CD14-positive monocyte (primary cell): ENCODE results near the gene FANCI. TPM values are rescaled to one million over a fixed set of nuclear protein-coding genes. Genes with fewer than 3 reads are reported as not detected.

Source experiments
- DNase-seq, 3 donors: peaks; one replicate each; pipeline ENCODE4 v3.0.0-alpha.2; 2011 to 2022
- H2AFZ ChIP-seq: 2 replicates; pipeline ENCODE4 v1.6.0; 2012; ENCODE audit warnings: mild to moderate bottlenecking, low read depth, low read length, inconsistent platforms; ENCODE audit not compliant: insufficient read depth, poor library complexity, severe bottlenecking
- H3K27ac ChIP-seq, 2 donors: 1 replicate in 1 of 2; 2 replicates in 1 of 2; pipeline ENCODE4 v1.5.1; 2012 to 2013; ENCODE audit warnings: low read length in 2 of 2, control low read depth in 1 of 2, inconsistent platforms in 1 of 2, low read depth in 1 of 2, mild to moderate bottlenecking in 1 of 2
- H3K27me3 ChIP-seq, 2 donors: one replicate each; pipeline versions ENCODE4 v1.6.0 to v1.6.1; 2011 to 2013; ENCODE audit warnings: low read length in 2 of 2; ENCODE audit not compliant: control insufficient read depth in 2 of 2, insufficient read depth in 2 of 2
- H3K36me3 ChIP-seq, 2 donors: replicated peaks in 1 of 2; 1 replicate in 1 of 2; 2 replicates in 1 of 2; pipeline versions ENCODE4 v1.5.1 to v1.6.1; 2012 to 2013; ENCODE audit warnings: low read length in 2 of 2, control low read depth in 1 of 2, inconsistent platforms in 1 of 2, mild to moderate bottlenecking in 1 of 2; ENCODE audit not compliant: insufficient read depth in 2 of 2, control insufficient read depth in 1 of 2
- H3K4me1 ChIP-seq, 2 donors: 1 replicate in 1 of 2; 2 replicates in 1 of 2; pipeline versions ENCODE4 v1.5.1 to v1.6.1; 2012 to 2013; ENCODE audit warnings: low read length in 2 of 2, control low read depth in 1 of 2, inconsistent platforms in 1 of 2, mild to moderate bottlenecking in 1 of 2, moderate library complexity in 1 of 2; ENCODE audit not compliant: insufficient read depth in 2 of 2, control insufficient read depth in 1 of 2
- H3K4me2 ChIP-seq: replicated peaks from 2 replicates; pipeline ENCODE3; 2012; ENCODE audit warnings: low read length, moderate library complexity, mild to moderate bottlenecking; ENCODE audit not compliant: poor library complexity, severe bottlenecking; ENCODE audit errors: extremely low read depth
- H3K4me3 ChIP-seq, 3 experiments: fragments of 200-600 bp in 1 of 3; sonication (generic) in 1 of 3; replicated peaks in 1 of 3; 1 replicate in 2 of 3; 2 replicates in 1 of 3; pipeline ENCODE4 v1.5.1; 2011 to 2013; ENCODE audit warnings: low read length in 3 of 3, mild to moderate bottlenecking in 3 of 3, control low read depth in 2 of 3, low read depth in 2 of 3, inconsistent platforms in 1 of 3, moderate library complexity in 1 of 3
- H3K79me2 ChIP-seq: 2 replicates; pipeline ENCODE4 v1.6.0; 2012; ENCODE audit warnings: mild to moderate bottlenecking, control low read depth, inconsistent platforms, low read length, moderate library complexity; ENCODE audit not compliant: insufficient read depth
- H3K9ac ChIP-seq: 2 replicates; pipeline ENCODE4 v1.6.0; 2017; ENCODE audit warnings: low read length, mild to moderate bottlenecking; ENCODE audit not compliant: insufficient read depth, poor library complexity, severe bottlenecking
- H3K9me3 ChIP-seq, 2 donors: replicated peaks in 1 of 2; 1 replicate in 1 of 2; 2 replicates in 1 of 2; pipeline versions ENCODE4 v1.5.1 to v1.6.1; 2012 to 2013; ENCODE audit warnings: low read length in 2 of 2, control low read depth in 1 of 2; ENCODE audit not compliant: control insufficient read depth in 1 of 2, insufficient read depth in 1 of 2
- H4K20me1 ChIP-seq: 2 replicates; pipeline ENCODE4 v1.6.0; 2012; ENCODE audit warnings: mild to moderate bottlenecking, low read length, control low read depth, moderate library complexity; ENCODE audit not compliant: insufficient read depth
- H3K27ac Mint-ChIP-seq, 7 donors: one replicate each; pipeline ENCODE4 v1.8.0; 2020; ENCODE audit warnings: mild to moderate bottlenecking in 7 of 7, mixed read lengths in 7 of 7, moderate library complexity in 6 of 7, inconsistent platforms in 2 of 7
- H3K27me3 Mint-ChIP-seq, 3 donors: one replicate each; pipeline ENCODE4 v1.8.0; 2021 to 2022; ENCODE audit warnings: low read depth in 3 of 3, mild to moderate bottlenecking in 3 of 3, mixed read lengths in 3 of 3, moderate library complexity in 3 of 3, inconsistent platforms in 1 of 3
- H3K36me3 Mint-ChIP-seq, 2 donors: one replicate each; pipeline ENCODE4 v1.8.0; 2020; ENCODE audit warnings: mixed read lengths in 2 of 2, inconsistent platforms in 1 of 2, mild to moderate bottlenecking in 1 of 2
- H3K4me1 Mint-ChIP-seq: one replicate; pipeline ENCODE4 v1.8.0; 2020; ENCODE audit warnings: mild to moderate bottlenecking, mixed read lengths
- H3K4me3 Mint-ChIP-seq, 2 donors: one replicate each; pipeline ENCODE4 v1.8.0; 2020; ENCODE audit warnings: mild to moderate bottlenecking in 2 of 2, mixed read lengths in 2 of 2, moderate library complexity in 1 of 2
- H3K9me3 Mint-ChIP-seq, 7 donors: one replicate each; pipeline ENCODE4 v1.8.0; 2020 to 2022; ENCODE audit warnings: mixed read lengths in 7 of 7, mild to moderate bottlenecking in 6 of 7, moderate library complexity in 6 of 7, inconsistent platforms in 2 of 7
- CTCF ChIP-seq: fragments of 200-600 bp; IDR thresholded peaks from one replicate; pipeline ENCODE4 v1.8.0; 2022; ENCODE audit warnings: antibody characterized with exemption, mild to moderate bottlenecking
- WGBS: methylation state at CpG from one replicate; pipeline ENCODE4 v1.1.5; 2013; ENCODE audit warnings: missing lambda C conversion rate; ENCODE audit not compliant: insufficient coverage; 5-methylcytosine and 5-hydroxymethylcytosine counted together
- intact Hi-C, 2 donors: fragments of 100-400 bp; cut with micrococcal nuclease; formaldehyde crosslinking; loops; one replicate each; pipeline versions ENCODE4 v1.15.0 to v1.15.1; 2023
- polyA plus RNA-seq, 3 donors: library from polyadenylated mRNA; depleted of rRNA in 1 of 3; unstranded in 2 of 3; stranded (reverse) in 1 of 3; fragments of 300-500 nt in 2 of 3; fragments of >200 nt in 1 of 3; fragmentation: Illumina TruSeq in 2 of 3; gene quantifications; 1 replicate in 2 of 3; 2 replicates in 1 of 3; pipeline ENCODE4 v1.2.3, GENCODE V29; 2012 to 2021

FANCI gene
- polyA plus RNA-seq, 3 donors = 1.4 to 2.6 (median 1.5) TPM

DNA sequence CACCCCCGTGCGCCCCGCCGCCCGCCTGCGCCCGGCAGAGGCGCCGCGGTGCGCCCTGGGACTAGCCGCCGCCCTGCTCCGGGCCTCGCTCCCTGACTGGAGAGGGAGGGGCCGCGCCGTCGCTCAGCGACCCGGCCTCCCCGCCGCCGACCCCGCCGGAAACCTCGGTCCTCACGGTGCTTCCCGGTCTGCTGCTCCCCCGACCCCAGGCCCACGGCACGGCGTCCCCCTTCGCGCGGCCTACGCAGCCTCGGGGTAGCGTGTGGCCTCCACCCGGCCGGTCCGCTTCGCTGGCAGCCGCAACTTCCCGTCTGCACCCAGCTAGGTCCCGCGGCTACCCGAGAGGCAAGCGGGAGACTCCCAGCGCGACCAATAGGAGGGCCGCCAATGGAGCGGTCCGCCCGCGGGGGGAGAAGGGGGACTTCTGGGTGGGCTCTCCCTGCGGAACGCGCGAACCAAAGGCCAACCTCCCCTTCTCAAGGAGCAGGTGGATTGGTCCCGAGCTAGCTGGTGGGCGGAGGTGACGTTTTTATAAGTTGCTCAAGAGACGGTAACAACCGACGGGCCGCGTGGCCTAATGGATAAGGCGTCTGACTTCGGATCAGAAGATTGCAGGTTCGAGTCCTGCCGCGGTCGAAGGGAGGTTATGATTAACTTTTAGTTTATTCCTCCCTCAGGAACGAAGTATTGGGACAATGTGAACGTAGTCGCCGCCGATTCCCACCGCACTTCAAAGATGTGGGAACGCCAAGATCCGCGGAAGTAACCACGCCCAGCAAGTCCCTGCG, 90.9 kb downstream of the FANCI start, which contains the start of gene POLG:
POLG (minus strand) TSS at position 315 of the 788 bp plus-strand sequence. CDS start 1,070 bp downstream, outside the sequence.
- Mint-ChIP-seq H3K4me1 (peaks cover 38% of the 10 kb centered on the region), H3K27me3 (peaks cover 13 to 27% (median 18%) of the 10 kb centered on the region in 3 donors)

More for the DNA sequence above, 90.9 kb downstream of the FANCI start, which contains the start of gene POLG:
- Histone ChIP-seq H3K27ac (peak within 1 kb of the TSS; percentile 59 to 85), H3K36me3 (peaks cover 31 to 37% of the 10 kb centered on the region in 2 donors), H3K9ac (peak within 1 kb of the TSS; percentile 93), H3K4me2 (peak within 1 kb of the TSS; percentile 89), H3K27me3 (peaks cover 0 to 5% of the 10 kb centered on the region in 2 donors), H3K4me1 (peaks cover 31 to 44% of the 10 kb centered on the region in 2 donors), H3K79me2 (peaks cover 47% of the 10 kb centered on the region), H4K20me1 (peaks cover 45% of the 10 kb centered on the region), H3K4me3 (peak within 1 kb of the TSS; percentile 82 to 90 (median 85)), H2AFZ (peak within 1 kb of the TSS; percentile 72), H3K9me3 (no peaks in the 10 kb centered on the region)
- H3K4me3 Mint-ChIP-seq = peak within 1 kb of the TSS; percentile 79 to 82
- H3K36me3 Mint-ChIP-seq = peaks cover 30% of the 10 kb centered on the region in 2 donors
- DNase-seq = peak; percentile 99 to 100 (median 99)
- peaks cover 0 to 2% (median 0%) of the 10 kb centered on the region in 7 donors for H3K9me3 Mint-ChIP-seq
- peak within 1 kb of the TSS; percentile 79 to 86 (median 82) for H3K27ac Mint-ChIP-seq
- intact Hi-C loops = loop anchor here in 1 of 2 donors (10.0 kb wide), 1 partner anchor 240 kb away; the partner anchor contains the start of gene TICRR
- no peak for TF ChIP-seq CTCF
- under 1% methylated on average over 62 of the region's 85 CpGs for WGBS
